ENCODE results near the gene ZNF438. TPM values are rescaled to one million over a fixed set of nuclear protein-coding genes. Genes with fewer than 3 reads are reported as not detected.

ZNF438 gene
- total RNA-seq, 1 experiment from 2014 or later: 0.83 TPM

- Mint-ChIP-seq H3K27ac (no peak overlapping the region), H3K36me3 (ENCODE audit: insufficient read depth in 1 of 3, low read depth in 3 of 3) (no peaks in the 10 kb centered on the region), H3K9me3 (no peaks in the 10 kb centered on the region), H3K27me3 (ENCODE audit: low read depth) (no peaks in the 10 kb centered on the region; the same call in 1 of the 2 replicates), H3K4me3 (no peak overlapping the region), H3K4me1 (no peaks in the 10 kb centered on the region)
- Histone ChIP-seq H2BK120ac (ENCODE audit: low read depth, low read length, poor library complexity, severe bottlenecking) (no peak overlapping the region), H3K9me3 (ENCODE audit: control insufficient read depth, low read depth, low read length) (no peaks in the 10 kb centered on the region), H3K4ac (ENCODE audit: low read depth, low read length) (no peak overlapping the region), H3K79me1 (ENCODE audit: insufficient read depth, low read depth, low read length, poor library complexity, severe bottlenecking) (no peaks in the 10 kb centered on the region), H3K9ac (ENCODE audit: extremely low read depth, insufficient read length, low read length) (no peak overlapping the region), H2AFZ (ENCODE audit: low read length) (no peak overlapping the region), H3K4me2 (ENCODE audit: insufficient read depth, insufficient read length, low read length) (no peak overlapping the region), H4K91ac (ENCODE audit: insufficient read length, low read depth, low read length) (no peak overlapping the region), H3K27ac (ENCODE audit: insufficient read length, low read depth, low read length) (no peak overlapping the region), H2AK5ac (ENCODE audit: insufficient read length, low read length) (no peak overlapping the region), H3K14ac (ENCODE audit: insufficient read depth, low read length) (no peak overlapping the region), H3K23me2 (ENCODE audit: insufficient read length, low read depth, low read length, poor library complexity, severe bottlenecking) (no peaks in the 10 kb centered on the region), H2BK12ac (ENCODE audit: insufficient read length, low read depth, low read length) (no peak overlapping the region), H3K56ac (ENCODE audit: insufficient read length, low read depth, low read length) (no peak overlapping the region), H3K27me3 (ENCODE audit: insufficient read depth, low read length) (no peaks in the 10 kb centered on the region), H4K5ac (ENCODE audit: insufficient read length, low read depth, low read length) (no peak overlapping the region), H2BK5ac (ENCODE audit: insufficient read length, low read length) (no peak overlapping the region), H3K4me1 (ENCODE audit: insufficient read depth, low read length) (no peaks in the 10 kb centered on the region), H4K8ac (replicated peaks; ENCODE audit: insufficient read length, low read depth, low read length) (no peak overlapping the region), H3K23ac (ENCODE audit: insufficient read length, low read depth, low read length) (no peak overlapping the region), H3K18ac (ENCODE audit: insufficient read length, low read depth, low read length) (no peak overlapping the region), H2BK20ac (ENCODE audit: low read depth, low read length, poor library complexity, severe bottlenecking) (no peak overlapping the region), H3K79me2 (ENCODE audit: insufficient read depth, low read length) (no peaks in the 10 kb centered on the region), H3T11ph (ENCODE audit: low read length) (no peak overlapping the region), H4K20me1 (ENCODE audit: control insufficient read depth, insufficient read depth, insufficient read length) (no peaks in the 10 kb centered on the region), H2BK15ac (ENCODE audit: low read depth, low read length) (no peak overlapping the region)
- no peak for DNase-seq
- no CpG with 5 or more reads among the region's 6 CpGs for WGBS (ENCODE audit: extremely low coverage, insufficient read length, low lambda C conversion rate)
- no peak for TF ChIP-seq CTCF (conservative IDR thresholded peaks at IDR 0.05)
Measured at GRCh38 chr10:30967650-30968410, 63.8 kb downstream of the ZNF438 start.
